NCI-H1048 (cell line): Measurements from ENCODE around the gene GNL3L.
"Not testable (repeated sequence)": the region's sequence is repeated elsewhere in the genome, so short reads cannot be mapped to it uniquely, and the experiment has no call there.

Experiments
- DNase-seq: peaks from one replicate; lab custom pipeline; 2025; lab: John Stamatoyannopoulos, UW

The GNL3L gene, protein sequence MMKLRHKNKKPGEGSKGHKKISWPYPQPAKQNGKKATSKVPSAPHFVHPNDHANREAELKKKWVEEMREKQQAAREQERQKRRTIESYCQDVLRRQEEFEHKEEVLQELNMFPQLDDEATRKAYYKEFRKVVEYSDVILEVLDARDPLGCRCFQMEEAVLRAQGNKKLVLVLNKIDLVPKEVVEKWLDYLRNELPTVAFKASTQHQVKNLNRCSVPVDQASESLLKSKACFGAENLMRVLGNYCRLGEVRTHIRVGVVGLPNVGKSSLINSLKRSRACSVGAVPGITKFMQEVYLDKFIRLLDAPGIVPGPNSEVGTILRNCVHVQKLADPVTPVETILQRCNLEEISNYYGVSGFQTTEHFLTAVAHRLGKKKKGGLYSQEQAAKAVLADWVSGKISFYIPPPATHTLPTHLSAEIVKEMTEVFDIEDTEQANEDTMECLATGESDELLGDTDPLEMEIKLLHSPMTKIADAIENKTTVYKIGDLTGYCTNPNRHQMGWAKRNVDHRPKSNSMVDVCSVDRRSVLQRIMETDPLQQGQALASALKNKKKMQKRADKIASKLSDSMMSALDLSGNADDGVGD

DNA sequence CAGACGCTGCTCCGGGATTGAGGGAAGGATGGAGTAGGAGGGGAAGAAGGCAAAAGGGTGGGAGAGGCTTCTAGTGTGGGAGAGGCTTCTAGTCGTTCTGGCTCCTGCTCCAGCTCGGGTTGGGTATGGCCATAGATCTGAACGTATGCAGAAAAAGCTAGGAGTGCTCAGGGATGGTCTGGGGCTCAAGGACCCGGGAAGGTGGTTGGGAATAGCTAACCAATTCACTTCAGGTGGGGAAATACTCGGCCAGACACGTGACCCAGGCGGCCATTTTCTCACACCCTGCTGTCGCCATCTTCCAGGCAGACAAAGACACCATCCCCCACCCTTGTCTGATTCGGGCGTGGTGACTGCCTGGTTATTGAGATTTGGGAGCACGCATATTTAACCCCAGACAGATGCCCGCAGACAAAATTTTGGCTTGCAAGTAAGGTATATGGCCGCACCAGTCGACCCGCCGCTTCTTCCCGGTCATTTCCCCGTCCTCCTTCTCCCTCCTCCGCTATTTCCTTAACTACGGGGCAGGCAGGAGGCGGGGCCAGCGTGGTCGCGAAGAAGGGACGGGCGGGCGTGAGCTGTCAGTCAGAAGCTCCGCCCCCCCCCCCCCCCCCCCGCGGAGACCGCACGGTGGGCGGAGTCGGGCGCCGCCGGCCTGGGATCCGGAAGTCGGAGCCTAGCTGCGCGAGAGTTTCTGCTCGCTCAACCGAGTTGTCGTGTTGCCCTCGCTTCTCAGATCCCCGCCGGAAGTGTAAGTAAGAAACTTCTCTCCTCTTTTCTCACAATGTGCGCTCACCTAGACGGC lies at the start of gene GNL3L:
Gene GNL3L, plus strand, starts transcription at position 668 of the 805 bp plus-strand sequence. CDS start 2,348 bp downstream, outside the sequence.
- peak; percentile 37 for DNase-seq

DNA sequence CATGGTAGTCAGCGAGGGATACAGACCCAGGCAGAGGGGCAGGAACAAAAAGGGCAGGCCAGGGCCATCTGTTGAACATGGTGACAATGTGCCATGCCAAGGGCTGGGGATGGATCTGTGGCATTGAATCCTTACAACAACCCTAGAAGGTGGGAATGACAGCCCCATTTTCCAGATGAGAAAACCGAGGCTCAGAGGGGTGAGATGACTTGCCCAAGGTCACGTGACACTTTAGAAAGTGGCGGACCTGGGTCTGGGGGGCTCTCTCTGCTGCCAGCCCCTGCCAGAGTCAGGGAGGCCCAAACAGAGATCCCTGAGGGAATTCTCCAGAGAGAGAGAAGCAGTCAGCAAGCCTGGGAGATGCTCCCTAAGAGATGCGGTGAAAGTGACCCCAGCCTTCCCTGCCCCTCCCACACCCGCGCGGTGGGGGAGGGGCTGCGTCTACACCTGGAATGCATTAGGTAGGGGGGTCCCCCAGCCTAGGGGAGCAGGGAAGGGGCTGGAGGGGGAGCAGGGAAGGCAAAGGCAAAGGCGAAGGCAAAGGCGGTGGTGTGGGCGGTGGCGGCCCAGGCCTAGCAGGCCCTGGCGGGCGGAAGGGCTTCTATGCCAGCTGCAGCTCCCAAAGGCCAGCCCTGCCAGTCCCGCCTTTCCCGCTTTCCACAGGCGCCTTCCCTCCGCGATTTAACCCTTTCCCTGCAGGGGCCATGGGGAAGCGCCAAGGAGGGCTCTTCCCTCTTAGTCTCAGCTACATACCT lies 47.0 kb upstream of the GNL3L start:
- no peak for DNase-seq

DNA sequence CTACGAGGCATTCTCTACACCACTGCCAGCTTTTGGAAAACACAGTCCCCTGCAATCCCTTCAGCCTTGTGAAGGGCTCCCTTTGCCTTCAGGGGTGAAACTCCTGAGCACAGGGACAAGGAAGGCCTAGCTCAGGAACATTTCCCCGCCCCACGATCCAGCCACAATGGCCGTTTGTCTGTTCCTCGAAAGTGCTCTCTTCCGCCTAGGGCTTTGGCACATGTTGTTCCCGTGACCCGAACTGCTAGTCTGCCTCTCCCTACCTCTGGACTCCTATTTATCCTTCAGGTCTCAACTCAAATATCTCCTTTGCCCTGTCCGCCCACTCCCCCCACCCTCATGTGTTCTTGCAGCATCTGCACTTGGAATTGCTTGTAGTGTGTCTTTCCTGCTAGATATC lies 46.1 kb upstream of the GNL3L start:
- no peak for DNase-seq

DNA sequence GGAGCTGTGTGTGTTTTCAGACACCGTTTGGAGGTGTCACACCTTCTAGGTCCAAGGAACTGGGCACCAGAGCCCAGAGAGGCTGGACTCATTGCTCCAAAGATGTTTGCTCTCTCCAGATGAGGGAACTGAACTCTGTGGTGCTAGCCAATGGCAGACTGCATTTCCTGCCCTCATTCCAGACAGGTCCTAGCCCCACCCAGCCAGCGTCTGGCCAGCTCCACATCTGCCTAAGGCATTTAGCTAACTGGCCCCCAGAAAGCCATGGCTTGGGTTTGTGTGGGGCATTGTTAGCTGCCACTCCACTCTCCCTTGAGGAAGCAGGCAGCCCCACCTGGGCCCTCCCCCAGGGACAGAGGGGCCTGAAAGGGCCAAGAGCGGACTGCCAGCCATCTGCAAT lies 45.4 kb upstream of the GNL3L start:
- DNase-seq, result no peak

DNA sequence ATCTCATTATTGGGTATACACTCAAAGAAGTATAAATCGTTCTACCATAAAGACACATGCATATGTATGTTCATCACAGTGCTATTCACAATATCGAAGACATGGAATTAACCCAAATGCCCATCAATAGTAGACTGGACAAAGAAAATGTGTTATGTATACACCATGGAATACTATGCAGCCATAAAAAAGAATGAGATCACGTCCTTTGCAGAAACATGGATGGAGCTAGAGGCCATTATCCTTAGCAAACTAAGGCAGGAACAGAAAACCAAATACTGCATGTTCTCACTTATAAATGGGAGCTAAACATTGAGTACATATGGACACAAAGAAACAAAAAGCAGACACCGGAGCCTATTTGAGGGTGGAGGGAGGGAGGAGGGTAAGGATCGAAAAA lies 40.2 kb upstream of the GNL3L start:
- not testable (repeated sequence) for DNase-seq

DNA sequence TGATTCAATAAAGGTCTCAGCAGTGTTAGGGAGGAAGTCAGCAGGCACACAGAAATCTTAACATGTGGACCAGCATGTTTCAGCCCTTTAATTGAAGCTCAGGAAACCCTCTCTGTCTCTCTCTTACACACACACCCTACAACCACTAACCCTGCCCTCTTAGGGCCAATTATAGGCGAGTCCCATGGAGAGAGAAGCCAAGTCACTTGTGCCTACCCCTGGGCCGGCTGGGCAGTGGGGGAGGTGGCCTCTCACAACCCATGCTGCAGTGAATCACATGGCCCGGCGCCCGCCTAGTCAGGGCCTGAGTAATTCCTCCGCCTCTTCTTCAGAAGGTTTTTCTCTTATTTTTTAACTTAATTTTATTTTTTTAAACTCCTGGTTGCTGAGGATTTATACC lies 37.7 kb upstream of the GNL3L start:
- DNase-seq, result no peak

DNA sequence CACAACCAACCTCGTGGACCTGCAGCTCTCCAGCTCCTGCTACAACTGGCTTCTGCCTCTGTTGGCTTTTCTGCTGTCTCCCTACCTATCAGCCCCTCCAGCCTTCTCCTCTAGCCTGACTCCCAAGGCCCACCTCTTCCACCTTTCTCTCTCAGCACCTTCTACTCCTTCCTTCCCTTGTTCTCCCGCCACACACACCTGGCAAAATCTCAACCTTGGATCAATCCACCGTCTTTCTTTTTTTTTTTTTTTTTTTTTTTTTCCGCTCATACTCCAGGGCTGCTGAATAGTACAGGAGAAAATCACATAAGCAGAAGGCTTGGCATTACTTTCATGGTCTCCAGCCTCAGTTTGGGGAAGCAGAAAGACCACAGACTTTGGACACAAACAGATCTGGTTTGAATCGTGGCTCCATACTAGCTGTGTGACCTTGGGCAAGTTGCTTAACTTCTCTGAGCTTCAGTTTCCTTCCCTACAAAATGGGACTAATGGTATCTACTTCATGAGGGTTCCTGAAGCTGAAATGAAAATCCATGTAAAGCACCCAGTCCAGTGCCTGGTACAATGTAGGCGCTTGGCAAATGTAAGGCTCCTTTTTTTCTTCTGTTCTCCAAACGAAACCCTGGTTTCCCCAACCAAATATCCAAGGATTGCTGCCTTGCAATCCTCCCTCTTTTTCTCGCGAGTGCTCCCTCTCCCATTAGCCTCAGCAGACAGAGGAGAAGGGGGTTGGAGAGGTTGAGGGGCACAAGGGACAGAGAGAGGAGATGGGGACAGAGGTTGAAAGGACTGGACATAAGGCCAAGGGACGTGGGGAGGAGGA lies 35.6 kb upstream of the GNL3L start:
- DNase-seq, result no peak

DNA sequence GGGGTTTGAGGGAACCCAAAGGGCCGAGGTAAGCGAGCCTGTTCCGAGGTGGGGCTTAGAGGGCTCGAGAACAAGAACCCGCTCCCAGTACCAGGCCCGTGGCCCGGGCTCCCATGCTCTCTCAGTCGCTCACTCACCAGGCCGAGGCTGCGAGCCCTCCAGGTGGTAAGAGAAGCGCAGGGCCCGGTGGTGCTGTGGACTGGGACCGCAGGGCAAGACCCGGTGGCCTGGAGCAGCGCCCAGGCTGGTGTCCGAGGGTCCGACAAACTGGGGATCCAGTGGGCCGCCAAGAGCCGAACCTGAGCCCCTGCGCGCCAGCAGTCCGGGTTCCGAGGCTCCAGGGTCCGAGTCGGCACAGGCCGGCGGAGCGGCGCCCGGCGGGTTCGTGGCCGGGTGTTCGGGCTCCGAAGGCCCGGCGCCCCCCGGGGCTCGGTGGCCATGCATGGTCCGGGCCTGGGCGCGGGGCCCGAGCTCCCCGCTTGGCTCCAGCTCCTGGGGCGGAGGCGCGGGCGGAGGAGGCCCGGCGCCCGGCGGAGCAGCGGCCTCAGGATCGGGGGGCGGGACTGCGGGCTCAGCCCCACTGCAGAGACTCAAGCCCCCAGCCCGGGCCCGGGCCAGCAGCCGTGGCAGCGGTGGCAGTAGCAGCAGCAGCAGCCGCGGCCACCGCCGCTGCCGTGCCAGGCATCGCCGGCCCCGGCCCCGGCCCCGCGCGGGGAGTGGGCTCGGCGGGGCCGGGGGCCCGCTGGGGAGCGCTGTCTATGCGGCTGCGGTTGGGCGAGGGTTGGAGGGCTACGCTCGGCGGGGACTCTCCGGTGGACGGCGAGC lies 34.8 kb upstream of the GNL3L start:
- DNase-seq, result no peak

DNA sequence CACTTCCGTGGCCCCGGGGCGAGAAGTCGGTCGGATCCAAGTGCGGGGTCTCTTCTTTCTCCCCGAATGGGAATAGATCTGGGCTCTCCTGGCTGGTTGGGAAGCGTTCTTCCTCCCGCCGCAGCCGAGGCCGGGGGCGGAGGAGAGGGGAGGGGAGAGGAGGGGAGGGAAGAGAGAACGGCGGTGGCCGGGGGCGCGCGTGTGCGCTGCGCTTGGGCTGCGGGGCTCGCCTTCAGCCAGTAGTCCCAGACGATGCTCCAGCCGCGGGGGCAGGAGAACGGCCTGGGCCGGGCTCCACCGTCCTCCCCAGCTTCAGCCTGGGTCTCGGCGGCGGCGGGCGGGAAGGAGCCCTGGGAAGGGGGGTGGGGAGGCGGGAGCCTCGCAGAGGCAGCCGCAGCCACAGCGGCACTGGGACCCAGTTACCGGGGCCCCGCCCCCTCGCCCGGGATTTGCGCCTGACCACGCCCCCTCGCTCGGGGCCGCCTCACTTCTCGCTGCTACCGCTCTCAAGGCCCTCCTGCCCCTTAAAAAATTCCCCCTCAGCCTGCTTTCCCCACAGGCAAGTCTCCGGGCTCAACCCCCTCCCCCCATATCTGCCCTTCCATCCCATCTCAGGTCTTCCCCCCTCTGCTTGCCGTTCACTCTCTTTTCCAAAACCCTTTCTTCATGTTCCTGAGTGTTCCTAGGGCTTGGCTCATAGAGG lies 34.1 kb upstream of the GNL3L start, which contains the start of gene FGD1:
Gene FGD1, minus strand, starts transcription at position 421 of the 703 bp plus-strand sequence. CDS start 802 bp downstream, outside the sequence.
- DNase-seq, result peak; percentile 2

DNA sequence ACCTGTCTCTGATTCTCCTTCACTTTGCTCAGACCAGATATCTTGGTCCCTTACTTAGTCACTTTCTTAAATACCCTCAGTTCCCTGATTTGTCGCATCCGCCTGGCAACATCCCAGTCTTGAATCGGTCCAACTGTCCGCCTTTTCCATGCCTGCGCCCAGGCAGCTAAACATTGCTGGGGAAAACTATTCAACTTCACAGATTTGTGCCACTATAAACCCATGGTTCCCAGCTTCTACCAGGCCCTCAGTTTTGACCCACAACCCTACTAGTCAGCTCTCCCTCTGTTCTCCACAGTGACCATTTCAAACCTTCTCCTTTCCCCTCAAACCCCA lies 33.5 kb upstream of the GNL3L start:
- DNase-seq, result no peak

DNA sequence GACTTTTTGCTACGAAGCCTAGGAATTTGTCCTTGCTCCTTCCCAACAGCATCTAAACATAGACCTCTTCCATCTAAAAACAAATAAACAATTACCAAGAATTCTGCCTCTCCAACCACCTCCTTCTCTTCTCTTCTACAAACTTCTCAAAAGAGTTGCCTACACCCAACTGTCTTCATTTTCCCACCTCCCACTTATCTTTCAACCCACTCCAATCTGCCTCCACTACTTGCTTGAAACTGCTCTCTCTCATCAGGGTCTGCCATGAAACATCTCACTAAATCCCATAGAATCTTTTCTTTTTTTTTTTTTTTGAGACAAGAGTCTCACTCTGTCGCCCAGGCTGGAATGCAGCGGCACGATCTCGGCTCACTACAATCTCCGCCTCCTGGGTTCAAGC lies 33.1 kb upstream of the GNL3L start:
- DNase-seq, result no peak

DNA sequence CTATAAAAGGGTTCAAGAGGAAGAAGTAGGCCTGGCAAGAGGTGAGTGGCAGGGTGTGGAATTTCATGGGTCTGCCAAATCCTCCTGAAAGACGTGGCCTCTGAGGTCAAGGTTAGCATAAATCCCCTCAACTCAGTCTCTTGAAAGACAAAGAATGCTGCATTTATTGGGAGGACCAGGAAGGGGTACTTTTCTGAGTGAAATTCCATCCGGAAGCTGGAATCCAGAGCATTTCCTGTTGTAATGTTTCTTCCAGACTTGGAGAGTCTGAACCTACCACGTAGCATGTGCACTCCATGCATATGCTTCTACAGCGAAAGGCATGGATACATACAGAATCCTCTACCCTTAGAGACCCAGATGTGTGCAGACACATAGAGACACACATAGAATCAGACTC lies 20.6 kb upstream of the GNL3L start:
- DNase-seq, result no peak

DNA sequence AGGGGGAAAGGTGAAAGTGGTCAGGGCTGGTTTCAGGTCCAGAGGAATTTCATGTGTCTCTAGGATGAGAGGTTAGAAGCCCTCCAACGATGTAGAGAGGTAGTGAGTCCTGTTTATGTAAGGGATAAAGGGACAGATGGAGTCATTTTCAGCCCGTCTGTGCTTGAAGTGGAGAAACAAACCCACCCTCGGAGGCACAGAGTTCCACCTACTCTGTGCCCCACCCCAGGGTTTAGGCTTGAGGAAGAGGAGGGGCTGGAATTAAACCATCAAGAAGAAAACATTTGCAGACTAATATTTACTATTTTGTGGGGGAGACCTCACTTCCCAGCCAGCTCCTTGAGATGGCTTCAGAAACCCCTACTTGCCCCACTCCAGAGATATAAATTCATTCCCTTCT lies 868 bp upstream of the GNL3L start:
- DNase-seq, result no peak

DNA sequence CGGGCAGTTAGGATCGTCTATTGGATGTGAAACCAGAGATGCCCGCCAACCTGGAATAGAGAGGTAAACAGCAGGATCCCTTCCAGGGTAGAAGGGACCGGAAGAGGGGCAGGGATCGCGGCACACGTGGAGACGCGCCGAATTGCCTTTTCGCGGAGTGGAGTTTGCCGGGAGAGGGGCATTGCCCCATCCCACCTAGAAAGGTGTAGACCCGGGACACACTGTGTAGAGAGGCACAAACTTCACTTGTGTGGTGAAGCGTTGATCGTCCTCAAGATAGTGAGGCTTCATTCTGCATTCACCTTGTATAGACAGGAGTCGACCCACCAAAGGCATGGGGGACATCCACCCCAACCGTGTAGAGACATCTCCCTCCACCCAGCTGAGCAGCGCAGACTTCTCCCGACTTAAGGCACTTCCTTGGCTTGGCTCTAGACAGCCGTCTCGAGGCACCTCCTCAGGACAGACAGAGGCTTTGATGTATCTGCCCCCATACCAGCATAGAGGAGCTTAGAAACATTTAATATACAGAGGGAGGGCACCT lies 410 bp downstream of the GNL3L start:
- no peak for DNase-seq

DNA sequence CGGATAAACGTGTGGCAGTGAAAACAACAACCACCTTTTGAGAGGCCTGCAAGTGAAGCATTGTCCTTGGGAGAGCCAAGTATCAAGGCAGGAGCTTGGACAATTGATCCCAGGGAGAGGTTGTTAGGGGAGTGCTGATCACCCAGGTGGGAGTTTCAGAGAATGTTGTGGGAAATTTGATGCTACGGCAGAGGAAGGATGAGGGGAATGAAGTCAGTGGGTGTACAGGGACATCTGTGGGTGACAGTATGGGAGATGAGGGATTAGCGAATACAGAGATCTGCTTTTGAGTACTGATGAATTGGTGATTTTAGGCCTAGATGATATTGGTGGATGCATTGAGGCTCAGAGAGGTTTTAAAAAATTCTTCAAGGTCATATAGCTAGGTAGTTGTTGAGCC lies 4.3 kb downstream of the GNL3L start:
- DNase-seq, result no peak

DNA sequence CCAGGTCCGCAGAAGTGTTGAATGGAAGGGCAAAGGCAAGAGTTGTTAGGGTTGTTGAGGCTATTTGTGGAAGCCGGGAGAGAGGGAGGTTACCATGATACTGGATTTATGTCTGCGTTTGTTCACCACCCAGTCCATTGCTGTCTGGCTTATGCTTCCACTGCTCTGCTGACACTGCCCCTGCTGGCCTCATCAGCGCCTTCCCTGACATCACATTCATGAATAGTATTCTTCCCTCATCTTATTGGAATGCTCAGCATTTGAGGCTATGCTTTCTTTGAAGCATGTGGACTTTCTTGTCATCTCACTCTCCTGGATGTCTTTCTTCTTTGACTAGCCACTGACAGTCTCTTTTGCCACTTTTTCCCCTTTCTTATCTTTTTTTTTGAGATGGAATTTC lies 10.3 kb downstream of the GNL3L start:
- no peak for DNase-seq

DNA sequence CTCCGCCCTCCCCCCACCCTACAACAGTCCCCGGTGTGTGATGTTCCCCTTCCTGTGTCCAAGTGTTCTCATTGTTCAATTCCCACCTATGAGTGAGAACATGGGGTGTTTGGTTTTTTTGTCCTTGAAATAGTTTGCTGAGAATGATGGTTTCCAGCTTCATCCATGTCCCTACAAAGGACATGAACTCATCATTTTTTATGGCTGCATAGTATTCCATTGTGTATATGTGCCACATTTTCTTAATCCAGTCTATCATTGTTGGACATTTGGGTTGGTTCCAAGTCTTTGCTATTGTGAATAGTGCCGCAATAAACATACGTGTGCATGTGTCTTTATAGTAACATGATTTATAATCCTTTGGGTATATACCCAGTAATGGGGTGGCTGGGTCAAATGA lies 12.2 kb downstream of the GNL3L start:
- not testable (repeated sequence) for DNase-seq

DNA sequence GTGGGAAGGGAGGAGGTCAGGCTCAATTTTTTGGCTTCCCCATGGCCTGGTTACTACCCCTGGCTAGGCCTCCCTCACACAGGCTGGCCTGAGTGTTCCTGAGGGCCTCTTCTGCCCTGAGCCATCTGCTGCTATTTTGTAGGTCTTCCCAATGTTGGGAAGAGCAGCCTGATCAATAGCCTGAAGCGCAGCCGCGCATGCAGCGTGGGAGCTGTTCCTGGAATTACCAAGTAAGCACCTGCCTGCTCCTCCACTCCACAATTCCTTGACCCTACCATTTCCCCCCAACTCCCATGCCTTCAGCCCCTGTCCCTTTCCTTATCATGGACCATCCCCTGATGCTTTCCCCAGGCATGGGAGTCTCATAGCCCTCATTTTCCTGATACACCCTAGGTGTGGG lies 20.8 kb downstream of the GNL3L start:
- no peak for DNase-seq

DNA sequence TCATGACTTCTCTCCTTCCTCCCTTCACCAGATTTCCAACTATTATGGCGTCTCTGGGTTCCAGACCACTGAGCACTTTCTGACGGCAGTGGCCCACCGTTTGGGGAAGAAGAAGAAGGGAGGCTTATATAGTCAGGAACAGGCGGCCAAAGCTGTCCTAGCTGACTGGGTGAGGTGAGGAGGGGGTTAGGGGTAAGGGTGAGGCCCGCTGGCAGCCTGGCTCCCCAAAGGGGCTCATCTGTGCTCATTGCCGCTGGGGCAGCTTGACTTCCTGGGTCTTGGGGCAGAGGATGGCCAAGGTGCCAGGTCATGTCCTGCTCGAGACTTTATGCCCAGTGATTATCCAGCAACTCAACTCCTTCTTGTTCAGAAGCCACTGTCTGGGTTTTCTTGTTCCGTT lies 21.8 kb downstream of the GNL3L start:
- DNase-seq, result no peak
